Fibroblast of lung (primary cell): ENCODE results near the gene VAMP3. TPM values are rescaled to one million over a fixed set of nuclear protein-coding genes. Genes with fewer than 3 reads are reported as not detected.
"Not testable (repeated sequence)": the region's sequence is repeated elsewhere in the genome, so short reads cannot be mapped to it uniquely, and the experiment has no call there.

Experiments
- DNase-seq, 2 donors: peaks; one replicate each; pipeline versions ENCODE4 v3.0.0 to v3.0.0-alpha.2; 2010; ENCODE audit warnings: low read depth in 2 of 2
- H2AFZ ChIP-seq: 2 replicates; pipeline ENCODE4 v1.5.1; 2012; ENCODE audit warnings: low read length, control low read depth, inconsistent platforms
- H3K27ac ChIP-seq: 2 replicates; pipeline ENCODE4 v1.5.1; 2011; ENCODE audit warnings: low read length, control low read depth; ENCODE audit not compliant: insufficient read depth
- H3K27me3 ChIP-seq: 2 replicates; pipeline ENCODE4 v1.5.1; 2011; ENCODE audit warnings: mild to moderate bottlenecking, low read length; ENCODE audit not compliant: control insufficient read depth, insufficient read depth
- H3K36me3 ChIP-seq: 2 replicates; pipeline ENCODE4 v1.5.1; 2011; ENCODE audit warnings: low read length; ENCODE audit not compliant: control insufficient read depth, insufficient read depth
- H3K4me1 ChIP-seq: 2 replicates; pipeline ENCODE4 v1.5.1; 2011; ENCODE audit warnings: low read length; ENCODE audit not compliant: control insufficient read depth, insufficient read depth; ENCODE audit errors: extremely low read depth
- H3K4me2 ChIP-seq: 2 replicates; pipeline ENCODE4 v1.5.1; 2011; ENCODE audit warnings: low read length, control low read depth; ENCODE audit not compliant: insufficient read depth; ENCODE audit errors: extremely low read depth
- H3K4me3 ChIP-seq, 4 experiments: fragments of 200-600 bp in 1 of 4; sonication (generic) in 1 of 4; replicated peaks in 1 of 4; 2 replicates each; pipeline ENCODE4 v1.5.1; 2011 to 2016; ENCODE audit warnings: low read length in 4 of 4, low read depth in 3 of 4, mild to moderate bottlenecking in 3 of 4, control low read depth in 2 of 4, inconsistent platforms in 1 of 4, mixed read lengths in 1 of 4; ENCODE audit not compliant: insufficient read depth in 1 of 4; ENCODE audit errors: control extremely low read depth in 1 of 4
- H3K79me2 ChIP-seq: 2 replicates; pipeline ENCODE4 v1.5.1; 2012; ENCODE audit warnings: mild to moderate bottlenecking, low read length, inconsistent platforms; ENCODE audit not compliant: control insufficient read depth, insufficient read depth
- H3K9ac ChIP-seq: 2 replicates; pipeline ENCODE4 v1.5.1; 2011; ENCODE audit warnings: mild to moderate bottlenecking, low read length, control low read depth; ENCODE audit not compliant: insufficient read depth
- H3K9me3 ChIP-seq: 2 replicates; pipeline ENCODE4 v1.5.1; 2012; ENCODE audit warnings: low read depth, low read length; ENCODE audit not compliant: control insufficient read depth, insufficient read depth
- H4K20me1 ChIP-seq: 2 replicates; pipeline ENCODE4 v1.5.1; 2011; ENCODE audit warnings: low read length; ENCODE audit not compliant: control insufficient read depth, insufficient read depth; ENCODE audit errors: extremely low read depth
- CTCF ChIP-seq, 2 donors: IDR thresholded peaks in 1 of 2; conservative IDR thresholded peaks in 1 of 2; 1 replicate in 1 of 2; 2 replicates in 1 of 2; pipeline ENCODE4 v1.5.1; 2011 to 2012; ENCODE audit warnings: low read length in 2 of 2, control low read depth in 1 of 2, inconsistent platforms in 1 of 2, low read depth in 1 of 2, mild to moderate bottlenecking in 1 of 2
- EZH2 ChIP-seq: IDR thresholded peaks from 2 replicates; pipeline ENCODE4 v1.5.1; 2012; ENCODE audit warnings: low read length, control low read depth, mild to moderate bottlenecking; ENCODE audit errors: missing control alignments
- polyA plus RNA-seq, 2 donors: library from polyadenylated mRNA; depleted of rRNA in 1 of 2; stranded (reverse) in 1 of 2; unstranded in 1 of 2; fragments of >200 nt; gene quantifications; 2 replicates each; pipeline ENCODE4 v1.2.1, GENCODE V29; 2011 to 2012; ENCODE audit warnings: missing spikeins in 1 of 2
- total RNA-seq: library from RNA; depleted of rRNA; stranded (reverse); fragments of >200 nt; gene quantifications from 2 replicates; pipeline ENCODE4 v1.2.1, GENCODE V29; 2014

VAMP3 gene
- total and polyA plus RNA-seq, 2 donors (not counting 1 experiment from before 2014, with no cell fraction given), result 106 to 257 TPM

GRCh38 chr1:7789828-7790227 is 18.7 kb downstream of the VAMP3 start:
- no peak for DNase-seq
- no peaks in the 10 kb centered on the region for H4K20me1 ChIP-seq
- peaks cover 1% of the 10 kb centered on the region for H3K36me3 ChIP-seq
- no peaks in the 10 kb centered on the region for H3K79me2 ChIP-seq
- TF ChIP-seq EZH2, result no peak
- TF ChIP-seq CTCF (conservative IDR thresholded peaks at IDR 0.05 in 1 of 2, IDR thresholded peaks at IDR 0.05 in 1 of 2; ENCODE audit: low read depth in 1 of 2, low read length in 2 of 2), result no peak
- H3K9me3 ChIP-seq, result no peaks in the 10 kb centered on the region
- H3K4me2 ChIP-seq, result no peak overlapping the region
- peaks cover 2% of the 10 kb centered on the region for H3K4me1 ChIP-seq
- no peak overlapping the region for H3K27ac ChIP-seq
- no peak overlapping the region for H2AFZ ChIP-seq
- no peak overlapping the region for H3K4me3 ChIP-seq
- no peak overlapping the region for H3K9ac ChIP-seq
- H3K27me3 ChIP-seq, result no peaks in the 10 kb centered on the region

DNA sequence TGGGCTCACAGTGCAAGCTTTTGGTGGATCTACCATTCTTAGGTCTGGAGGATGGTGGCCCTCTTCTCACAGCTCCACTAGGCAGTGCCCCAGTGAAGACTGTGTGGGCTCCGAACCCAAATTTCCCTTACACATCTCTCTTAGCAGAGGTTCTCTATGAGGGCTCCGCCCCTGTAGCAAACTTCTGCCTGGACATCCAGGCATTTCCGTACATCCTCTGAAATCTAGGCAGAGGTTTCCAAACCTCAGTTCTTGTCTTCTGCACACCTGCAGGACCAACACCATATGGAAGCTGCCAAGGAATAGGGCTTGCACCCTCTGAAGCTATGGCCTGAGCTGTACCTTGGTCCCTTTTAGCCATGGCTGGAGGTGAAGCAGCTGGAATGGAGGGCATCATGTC is 19.9 kb downstream of the VAMP3 start:
- H3K36me3 ChIP-seq, H3K4me2 ChIP-seq, H3K27me3 ChIP-seq, H3K4me1 ChIP-seq, H4K20me1 ChIP-seq, DNase-seq, H2AFZ ChIP-seq, H3K9ac ChIP-seq, H3K4me3 ChIP-seq, H3K9me3 ChIP-seq, H3K79me2 ChIP-seq, H3K27ac ChIP-seq: not testable (repeated sequence)

DNA sequence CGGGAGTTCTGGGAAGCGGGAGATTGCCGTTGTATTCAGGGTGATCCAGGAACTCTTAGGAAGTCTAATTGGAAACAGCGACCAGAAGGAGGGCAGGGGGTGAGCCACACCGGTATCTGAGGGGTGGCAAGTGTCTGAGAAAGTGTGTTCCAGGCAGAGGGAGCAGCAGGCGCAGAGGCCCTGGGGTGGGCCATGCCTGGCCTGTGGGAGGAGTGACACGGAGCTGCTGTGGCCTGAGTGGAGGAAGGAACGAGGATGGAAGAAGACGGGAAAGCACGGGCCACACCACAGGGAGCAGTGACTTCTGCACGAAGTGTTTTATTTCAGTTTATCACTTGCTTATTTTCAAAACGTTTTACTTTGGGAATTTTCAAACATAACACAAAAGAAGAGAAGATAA is 24.3 kb downstream of the VAMP3 start:
- H3K4me3 ChIP-seq, result no peak overlapping the region
- H3K9me3 ChIP-seq, result no peaks in the 10 kb centered on the region
- peaks cover 4% of the 10 kb centered on the region for H3K36me3 ChIP-seq
- no peaks in the 10 kb centered on the region for H3K4me1 ChIP-seq
- no peak overlapping the region for H3K9ac ChIP-seq
- TF ChIP-seq CTCF (conservative IDR thresholded peaks at IDR 0.05 in 1 of 2, IDR thresholded peaks at IDR 0.05 in 1 of 2; ENCODE audit: low read depth in 1 of 2, low read length in 2 of 2), result no peak
- TF ChIP-seq EZH2, result no peak
- DNase-seq, result no peak
- no peak overlapping the region for H3K4me2 ChIP-seq
- H2AFZ ChIP-seq, result no peak overlapping the region
- no peak overlapping the region for H3K27ac ChIP-seq
- H4K20me1 ChIP-seq, result no peaks in the 10 kb centered on the region
- no peaks in the 10 kb centered on the region for H3K27me3 ChIP-seq
- H3K79me2 ChIP-seq, result no peaks in the 10 kb centered on the region
